T47D (cell line): Measurements from ENCODE around the gene JUNB.
A peak's percentile ranks its signal among the peaks of the same experiment; 100 is the strongest.

Experiments
- DNase-seq, 2 experiments: peaks; one replicate each; pipeline versions ENCODE4 v3.0.0 to v3.0.0-alpha.2; 2011 to 2012; ENCODE audit warnings: low read depth in 1 of 2, low spot score in 1 of 2
- JUND ChIP-seq: IDR thresholded peaks from 2 replicates; pipeline ENCODE4 v1.6.1; 2012; ENCODE audit warnings: low read depth
- in situ Hi-C: cut with HindIII; loops from 2 replicates; pipeline ENCODE4 v1.10.0; 2016; ENCODE audit warnings: low sequenced_read_pairs, low pct_unique_long_range_greater_than_20kb

The JUNB gene

DNA sequence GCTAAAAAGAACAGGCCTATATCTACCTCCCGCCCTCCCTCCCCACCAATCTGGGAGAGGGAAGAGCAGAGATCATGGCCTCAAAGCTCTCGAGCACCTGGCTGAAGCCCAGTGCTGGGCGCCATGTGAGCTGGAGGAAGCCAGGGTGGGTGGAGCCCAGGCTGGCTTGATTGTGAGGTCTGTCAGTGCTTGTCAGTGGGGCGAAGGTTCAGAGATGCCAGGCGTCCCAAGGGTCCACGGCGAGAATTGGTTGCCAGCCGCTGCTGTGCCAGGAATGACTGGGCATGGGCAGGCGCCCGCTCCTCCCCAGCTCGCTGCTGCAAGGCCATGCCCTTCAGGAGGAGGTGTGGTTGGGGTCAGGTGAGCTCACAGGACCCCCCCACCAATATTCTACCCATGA, 28.2 kb upstream of the JUNB start:
- no peak for TF ChIP-seq JUND
- in situ Hi-C loops = no loop called here

DNA sequence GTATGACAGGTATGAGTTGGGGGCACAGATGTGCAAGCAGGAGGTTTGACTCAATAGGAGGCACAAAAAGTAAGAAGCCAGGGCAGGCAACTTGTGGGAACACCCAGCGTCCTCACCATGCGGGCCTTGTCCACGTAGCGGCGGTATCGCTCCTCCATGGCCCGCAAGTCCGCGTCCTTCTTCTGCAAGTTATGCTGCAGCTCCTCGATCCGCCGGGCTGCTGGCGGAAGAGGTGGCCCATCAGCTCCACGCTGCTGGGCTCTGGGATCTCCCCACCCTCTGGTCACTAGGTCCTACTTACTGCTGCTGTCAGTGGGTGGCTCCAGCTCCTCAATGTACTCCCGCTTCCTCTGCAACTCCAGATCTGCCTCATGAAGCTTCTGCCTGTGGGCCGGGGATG, 26.6 kb upstream of the JUNB start:
- DNase-seq = no peak
- TF ChIP-seq JUND = no peak
- in situ Hi-C loops = no loop called here

More for the DNA sequence above, 28.2 kb upstream of the JUNB start:
- no peak for DNase-seq

DNA sequence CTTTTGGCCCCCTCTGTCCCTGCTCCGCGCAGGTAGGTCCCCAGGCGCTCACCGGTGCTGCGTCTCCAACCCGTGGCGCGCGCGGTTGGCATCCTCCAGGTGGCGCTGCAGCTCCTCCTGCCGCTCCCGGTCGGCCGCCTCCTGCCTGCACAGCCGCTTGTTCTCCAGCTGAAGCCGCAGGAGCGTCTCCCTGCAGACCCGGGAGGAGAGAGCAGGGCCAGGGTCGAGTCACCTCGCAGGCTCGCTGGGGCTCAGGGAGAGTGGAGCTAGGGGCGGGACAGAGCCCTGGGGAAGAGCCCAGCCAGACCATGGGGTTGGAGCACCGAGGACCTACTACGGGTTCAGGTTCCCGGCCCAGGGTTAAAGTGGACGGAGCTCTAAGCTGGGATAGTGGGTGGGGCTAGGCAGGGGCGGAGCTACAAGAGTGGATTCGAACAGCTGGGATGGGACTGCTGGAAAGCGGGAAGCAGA, 25.2 kb upstream of the JUNB start:
- in situ Hi-C loops = no loop called here
- no peak for DNase-seq
- TF ChIP-seq JUND = no peak

DNA sequence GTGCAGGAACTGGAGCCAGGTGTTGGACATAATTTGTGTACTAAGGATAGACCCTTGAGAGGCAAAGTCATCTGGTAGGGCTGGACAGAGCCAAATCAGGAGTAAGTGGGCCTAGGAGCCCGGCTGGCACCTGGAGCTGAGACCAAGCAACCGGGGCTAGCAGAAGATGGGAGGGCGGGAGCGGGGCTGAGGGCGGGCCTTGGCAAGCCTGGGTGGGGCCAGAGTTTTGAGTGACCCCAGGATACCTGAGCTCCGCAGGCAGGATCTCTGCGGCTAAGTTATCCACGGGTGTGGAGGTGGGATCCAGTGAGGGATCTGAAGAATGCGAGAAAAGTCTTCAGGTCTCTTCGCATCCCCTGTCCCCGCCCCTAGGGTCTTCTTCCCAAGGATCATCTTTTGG, 24.1 kb upstream of the JUNB start:
- DNase-seq = no peak
- TF ChIP-seq JUND = no peak
- in situ Hi-C loops = no loop called here

DNA sequence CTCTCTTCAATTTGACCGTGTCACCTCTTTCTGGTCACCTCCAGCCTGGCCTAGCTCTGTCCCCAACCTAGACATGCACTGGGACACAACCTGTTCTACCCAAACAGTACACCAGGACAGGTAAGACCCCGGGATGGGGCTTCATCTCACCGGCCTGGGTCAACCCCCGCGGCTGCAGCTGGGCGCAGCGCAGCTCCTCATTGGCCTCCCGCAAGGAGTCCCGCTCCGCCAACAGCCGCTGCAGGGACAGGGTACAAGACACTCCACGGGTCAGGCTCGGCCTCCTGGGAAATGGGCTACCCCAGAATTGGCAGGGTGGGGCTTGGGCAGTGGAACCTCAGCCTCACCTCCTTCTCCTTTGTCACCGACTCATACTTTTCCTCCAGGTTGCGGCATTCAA, 23.6 kb upstream of the JUNB start:
- TF ChIP-seq JUND = no peak
- in situ Hi-C loops = no loop called here
- no peak for DNase-seq

DNA sequence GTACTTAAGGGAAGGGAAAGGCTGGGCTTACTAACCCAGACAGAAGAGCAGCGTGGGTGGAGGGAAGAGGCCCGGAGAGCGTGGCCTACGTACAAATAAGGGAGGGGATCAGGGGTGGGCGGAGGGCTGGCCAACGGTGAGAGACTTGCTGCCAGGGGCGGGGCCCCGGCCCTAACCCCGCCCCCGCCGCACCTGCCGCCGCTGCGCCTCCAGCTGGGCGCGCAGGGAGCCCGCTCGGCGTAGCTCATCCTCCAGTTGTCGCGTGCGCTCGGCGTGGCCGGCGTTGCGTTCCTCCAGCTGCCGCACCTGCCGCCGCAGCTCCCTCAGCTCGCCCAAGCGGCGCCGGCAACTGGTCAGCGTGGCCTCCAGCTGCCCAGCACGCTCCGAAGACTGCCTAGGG, 21.6 kb upstream of the JUNB start:
- no peak for DNase-seq
- in situ Hi-C loops = no loop called here
- TF ChIP-seq JUND = no peak

DNA sequence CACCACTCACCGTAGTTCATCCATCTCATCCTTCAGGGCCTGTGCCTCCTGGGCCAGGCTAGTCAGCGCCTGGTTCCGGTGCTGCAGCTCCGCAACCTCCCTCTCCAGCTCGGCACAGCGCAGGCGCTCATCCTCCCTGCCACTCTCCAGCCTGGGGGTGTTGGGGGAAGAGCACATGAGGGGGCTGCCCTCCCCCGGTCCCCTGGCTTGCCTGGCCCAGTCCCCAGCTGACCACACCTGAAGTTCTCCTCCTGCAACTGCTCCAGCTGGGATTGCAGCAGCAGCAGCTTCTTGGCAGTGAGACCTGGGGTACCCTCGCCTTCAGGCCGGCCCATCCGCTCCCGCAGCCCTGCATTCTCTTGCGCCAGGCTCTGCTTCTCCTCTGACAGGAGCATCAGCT, 20.4 kb upstream of the JUNB start:
- no peak for TF ChIP-seq JUND
- in situ Hi-C loops = no loop called here
- no peak for DNase-seq

DNA sequence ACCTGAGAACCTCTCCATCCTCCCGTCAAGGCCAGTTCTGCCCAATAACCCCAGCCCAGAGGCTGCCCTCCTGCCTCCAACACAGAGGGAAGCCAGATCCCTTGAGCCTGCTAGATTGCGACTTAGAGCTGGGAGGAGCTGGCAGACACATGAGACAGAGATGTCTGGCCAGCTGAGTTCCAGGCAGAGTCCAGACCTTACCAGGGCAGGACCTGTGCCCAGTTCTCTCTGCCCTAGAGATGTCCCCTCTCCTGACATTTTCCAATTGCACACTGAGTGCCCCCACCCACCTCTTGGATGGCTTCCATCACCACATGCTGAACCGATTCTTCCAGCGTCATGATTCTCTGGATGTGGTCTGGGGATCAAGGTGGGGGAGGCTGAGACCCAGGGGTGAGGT, 19.0 kb upstream of the JUNB start:
- in situ Hi-C loops = no loop called here
- no peak for TF ChIP-seq JUND
- no peak for DNase-seq

DNA sequence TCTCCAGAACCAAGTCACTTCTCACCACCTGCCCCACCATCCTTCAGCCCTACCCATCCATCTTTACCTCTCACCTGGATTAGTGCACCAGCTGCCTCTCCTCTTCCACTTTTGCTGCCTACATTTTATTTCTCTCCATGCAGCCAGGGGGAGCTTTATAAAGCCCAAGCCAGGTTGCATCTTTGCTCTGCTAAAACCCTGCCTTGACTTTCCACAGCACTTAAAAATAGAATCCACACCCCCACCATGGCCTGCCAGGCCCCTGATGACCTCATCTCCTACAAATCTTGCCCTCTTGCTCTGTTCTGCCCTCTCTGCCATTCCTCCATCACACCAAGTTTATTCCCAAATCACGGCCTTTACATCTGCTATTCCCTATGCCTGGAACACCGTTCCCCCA, 17.7 kb upstream of the JUNB start:
- no peak for TF ChIP-seq JUND
- DNase-seq = peak in 1 of 2 experiments; percentile 37
- in situ Hi-C loops = no loop called here

DNA sequence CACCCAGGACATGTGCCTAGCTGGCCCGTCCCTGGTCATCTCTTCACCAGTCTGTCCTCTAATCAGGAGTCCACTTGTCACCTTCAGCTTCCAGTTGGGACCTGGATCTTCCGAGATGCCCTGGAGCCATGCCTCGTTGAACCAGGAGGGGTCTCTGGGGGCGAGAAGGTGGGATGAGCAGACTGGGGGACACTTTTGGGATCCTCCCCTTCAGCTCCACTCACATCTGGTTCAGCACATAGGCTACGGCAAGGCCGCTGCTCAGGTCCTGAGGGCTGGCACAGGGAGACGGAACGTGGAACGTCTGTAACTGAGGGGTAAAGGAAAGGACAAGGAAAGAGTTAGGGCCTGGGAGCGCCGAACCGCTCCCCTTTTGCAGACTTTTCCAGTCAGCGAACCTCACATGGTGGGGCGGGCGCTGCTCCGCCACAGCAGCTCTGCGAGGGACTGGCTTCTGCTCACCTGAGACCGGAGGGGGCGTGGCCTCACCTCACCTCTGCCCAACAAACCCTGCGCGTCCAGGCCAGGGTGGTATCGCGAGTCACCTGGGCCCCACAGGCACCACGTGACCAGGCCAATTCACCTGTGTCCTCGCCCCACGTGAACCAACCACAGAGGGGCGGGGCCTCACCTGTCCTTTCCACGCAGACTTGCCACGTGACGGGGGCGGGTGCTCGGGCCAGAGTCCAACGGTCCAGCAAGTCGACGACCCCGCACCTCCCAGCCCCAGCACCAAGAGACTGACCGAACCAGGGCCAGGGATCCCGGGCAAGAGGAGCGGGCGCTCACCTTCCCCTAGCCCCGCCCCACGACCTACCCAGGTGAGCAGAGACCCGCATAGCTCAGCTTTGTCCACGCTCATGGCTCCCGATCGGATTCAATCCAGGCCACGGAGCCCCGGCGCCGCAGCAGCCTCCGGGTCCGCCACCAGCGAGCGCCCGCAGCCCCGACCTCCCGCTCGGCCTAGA, 16.4 kb upstream of the JUNB start, which contains the start of gene HOOK2:
Gene HOOK2, minus strand, starts transcription at position 965 of the 968 bp plus-strand sequence. Its CDS starts 103 bp downstream, at position 862.
- DNase-seq = peak; percentile 92 to 99
- no peak for TF ChIP-seq JUND
- in situ Hi-C loops = no loop called here

DNA sequence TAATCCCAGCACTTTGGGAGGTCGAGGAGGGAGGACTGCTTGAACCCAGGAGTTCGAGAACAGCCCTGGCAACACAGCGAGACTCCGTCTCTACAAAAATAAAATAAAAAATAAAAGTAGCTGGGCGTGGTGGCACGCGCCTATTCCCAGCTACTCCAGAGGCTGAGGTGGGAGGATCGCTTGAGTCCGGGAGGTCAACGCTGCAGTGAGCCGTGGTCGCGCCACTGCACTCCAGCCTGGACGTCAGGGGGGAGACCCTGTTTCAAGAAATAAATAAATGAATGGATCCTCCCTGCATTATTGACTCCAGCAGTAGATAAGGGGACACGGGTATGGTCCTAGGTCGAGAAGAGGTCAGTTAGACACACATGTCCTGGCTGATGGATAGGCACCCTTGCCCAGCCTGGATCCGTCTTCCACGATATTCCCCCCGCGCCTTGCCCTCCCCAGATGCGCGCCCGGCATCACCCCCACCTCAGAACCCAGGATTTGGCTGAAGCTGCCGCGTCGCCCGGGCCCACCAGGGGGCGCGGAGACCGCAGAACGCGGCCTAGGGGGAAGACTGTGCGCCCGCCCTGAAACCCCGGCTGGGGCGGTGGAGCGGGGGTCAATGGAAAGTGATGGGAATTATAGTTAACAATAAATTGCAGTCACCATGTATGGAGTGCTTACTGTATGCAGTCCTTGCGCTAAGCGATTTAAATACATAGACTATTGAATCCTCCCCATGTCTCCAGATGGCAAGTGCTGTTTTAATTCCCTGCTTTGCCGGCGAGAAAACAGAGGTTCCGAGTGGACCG, 13.9 kb upstream of the JUNB start:
- TF ChIP-seq JUND = no peak
- in situ Hi-C loops = no loop called here
- DNase-seq = peak in 1 of 2 experiments; percentile 67

DNA sequence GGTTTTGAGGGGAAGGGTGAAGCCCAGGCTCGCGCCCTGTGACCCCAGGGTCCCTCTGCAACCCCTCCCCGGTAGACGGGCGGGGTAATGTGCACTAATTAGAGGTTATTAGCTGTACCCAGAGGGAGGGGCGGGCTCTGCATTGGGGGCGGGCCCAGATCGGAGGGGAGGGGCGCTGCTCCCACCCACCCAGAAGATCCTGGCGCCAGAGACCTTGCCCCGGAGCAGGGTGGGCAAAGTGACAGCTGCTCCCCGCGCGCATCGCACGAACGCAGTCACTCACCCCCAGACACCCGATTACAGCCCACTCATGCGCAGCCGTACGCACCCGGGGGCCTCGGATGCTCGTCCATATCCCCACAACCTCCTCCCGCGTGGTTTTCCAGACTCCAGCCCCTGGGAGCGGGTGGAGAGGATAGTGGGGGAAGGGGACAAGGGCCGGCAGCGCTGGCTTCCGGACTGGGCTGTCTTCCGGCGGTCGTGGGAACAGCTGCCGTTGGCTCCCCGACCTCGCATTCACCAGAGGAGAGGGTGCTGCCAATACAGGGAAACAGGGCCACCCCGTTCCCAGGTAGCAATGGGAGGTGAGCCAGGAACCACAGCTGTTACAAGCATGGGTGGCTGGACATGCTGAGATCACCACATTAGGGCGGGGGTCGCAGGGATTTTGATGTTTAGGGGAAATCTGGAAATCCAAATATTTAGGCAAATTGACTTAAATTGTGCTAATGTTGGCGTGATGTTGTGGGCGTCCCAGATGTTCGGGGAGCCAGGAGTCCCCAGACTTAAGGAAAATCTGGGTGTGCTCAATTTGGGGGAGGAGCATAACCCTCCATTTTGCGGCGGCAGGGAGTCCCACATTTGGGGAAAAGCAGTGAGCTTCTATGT, 13.0 kb upstream of the JUNB start:
- DNase-seq = peak in 1 of 2 experiments; percentile 72
- in situ Hi-C loops = no loop called here
- TF ChIP-seq JUND = no peak

DNA sequence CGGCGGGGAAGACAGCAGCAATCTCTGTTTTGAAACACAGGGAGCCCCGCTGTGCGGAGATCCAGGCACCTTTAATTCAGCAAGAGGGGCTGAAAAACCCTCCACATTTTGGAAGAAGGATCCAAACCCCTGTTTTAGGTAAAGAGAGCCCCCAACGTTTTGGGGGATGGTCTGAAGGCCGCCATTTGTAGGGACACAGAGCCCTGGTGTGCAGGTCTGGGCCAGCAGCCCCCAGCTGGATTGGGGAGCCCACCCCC, 12.5 kb upstream of the JUNB start:
- DNase-seq = no peak
- in situ Hi-C loops = no loop called here
- TF ChIP-seq JUND = no peak
